Upper lobe of left lung (tissue), 4 donors: Measurements from ENCODE around the gene HIGD1B.

Experiments used
- EP300 ChIP-seq, 4 donors: sonication (generic); formaldehyde crosslinking; IDR thresholded peaks; one replicate each; pipeline ENCODE4 v1.5.1; 2017; ENCODE audit warnings: antibody characterized with exemption in 4 of 4, control low read depth in 2 of 4
- POLR2A ChIP-seq, 4 donors: fragments of 450-650 bp; IDR thresholded peaks; one replicate each; pipeline ENCODE4 v1.5.1; 2016 to 2017; ENCODE audit warnings: antibody characterized with exemption in 4 of 4, mild to moderate bottlenecking in 2 of 4
- POLR2AphosphoS5 ChIP-seq, 2 donors: sonication (generic); formaldehyde crosslinking; IDR thresholded peaks; one replicate each; pipeline ENCODE4 v1.5.1; 2017; ENCODE audit warnings: antibody characterized with exemption in 2 of 2
- TF ChIP-seq, protein P1 (sequence below), 6 experiments: fragments of 450-650 bp in 4 of 6; fragments of 200-600 bp in 2 of 6; sonication (generic) in 2 of 6; IDR thresholded peaks; one replicate each; pipeline ENCODE4 v1.5.1; 2016 to 2019; ENCODE audit warnings: antibody characterized with exemption in 6 of 6

DNA sequence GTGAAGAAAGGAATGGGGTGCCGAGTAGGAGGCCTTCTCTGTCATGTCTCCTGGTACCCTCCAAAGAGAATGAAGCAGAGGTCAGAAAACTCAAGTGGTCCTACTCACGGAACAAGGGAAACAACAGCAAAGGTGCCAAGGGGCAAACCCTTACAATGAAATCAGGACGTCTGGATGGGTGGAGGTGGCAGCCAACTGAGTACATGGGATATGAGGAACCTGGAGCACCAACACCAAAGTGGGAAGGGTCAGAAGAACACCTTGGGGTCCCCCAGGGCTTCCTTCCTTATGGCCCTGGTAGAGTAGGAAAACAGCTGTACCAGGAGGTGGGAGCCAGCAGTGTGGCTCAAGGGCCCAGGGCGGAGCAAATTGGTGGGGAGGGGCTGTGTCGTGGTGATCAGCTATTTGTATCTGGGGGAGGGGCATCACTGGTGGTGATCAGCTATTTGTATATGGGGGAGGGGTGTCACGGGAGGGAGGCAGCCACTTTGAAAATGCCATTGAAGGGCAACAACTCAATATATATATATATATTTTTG is 643 bp downstream of the HIGD1B start:
- TF ChIP-seq, protein P1, sequence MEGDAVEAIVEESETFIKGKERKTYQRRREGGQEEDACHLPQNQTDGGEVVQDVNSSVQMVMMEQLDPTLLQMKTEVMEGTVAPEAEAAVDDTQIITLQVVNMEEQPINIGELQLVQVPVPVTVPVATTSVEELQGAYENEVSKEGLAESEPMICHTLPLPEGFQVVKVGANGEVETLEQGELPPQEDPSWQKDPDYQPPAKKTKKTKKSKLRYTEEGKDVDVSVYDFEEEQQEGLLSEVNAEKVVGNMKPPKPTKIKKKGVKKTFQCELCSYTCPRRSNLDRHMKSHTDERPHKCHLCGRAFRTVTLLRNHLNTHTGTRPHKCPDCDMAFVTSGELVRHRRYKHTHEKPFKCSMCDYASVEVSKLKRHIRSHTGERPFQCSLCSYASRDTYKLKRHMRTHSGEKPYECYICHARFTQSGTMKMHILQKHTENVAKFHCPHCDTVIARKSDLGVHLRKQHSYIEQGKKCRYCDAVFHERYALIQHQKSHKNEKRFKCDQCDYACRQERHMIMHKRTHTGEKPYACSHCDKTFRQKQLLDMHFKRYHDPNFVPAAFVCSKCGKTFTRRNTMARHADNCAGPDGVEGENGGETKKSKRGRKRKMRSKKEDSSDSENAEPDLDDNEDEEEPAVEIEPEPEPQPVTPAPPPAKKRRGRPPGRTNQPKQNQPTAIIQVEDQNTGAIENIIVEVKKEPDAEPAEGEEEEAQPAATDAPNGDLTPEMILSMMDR (IDR thresholded peaks at IDR 0.05) = no peak
- TF ChIP-seq EP300 (IDR thresholded peaks at IDR 0.05) = no peak
- no peak for TF ChIP-seq POLR2A (IDR thresholded peaks at IDR 0.05)
- TF ChIP-seq POLR2AphosphoS5 (IDR thresholded peaks at IDR 0.05) = no peak
